WTC11 (cell line): ENCODE results near the gene SYNPO. TPM values are rescaled to one million over a fixed set of nuclear protein-coding genes. Genes with fewer than 3 reads are reported as not detected.

ENCODE experiments used
- ATAC-seq: fragments of 200-7000 bp; cut with Tn5 transposase; 2 replicates; pipeline ENCODE4 v1.10.0; 2021; ENCODE audit warnings: mild to moderate bottlenecking, moderate library complexity
- CTCF ChIA-PET: fragments of 300-600 bp; sonication (Branson Sonifier 250); formaldehyde crosslinking; loops from one replicate; lab custom pipeline; 2021; ENCODE audit warnings: antibody characterized with exemption; lab: Charles Lee
- POLR2A ChIA-PET: fragments of 350-600 bp; sonication (Branson Sonifier 250); formaldehyde crosslinking; loops from one replicate; lab custom pipeline; 2021; ENCODE audit warnings: antibody characterized with exemption; lab: Charles Lee
- DNase-seq: peaks from one replicate; pipeline ENCODE4 v3.0.0; 2021; ENCODE audit warnings: low spot score
- H3K27ac Mint-ChIP-seq: 2 replicates; pipeline ENCODE4 v1.8.0; 2021; ENCODE audit warnings: mixed read lengths
- H3K27me3 Mint-ChIP-seq: 2 replicates; pipeline ENCODE4 v1.8.0; 2021; ENCODE audit warnings: low read depth, mild to moderate bottlenecking, moderate library complexity, mixed read lengths
- H3K36me3 Mint-ChIP-seq: 2 replicates; pipeline ENCODE4 v1.8.0; 2021; ENCODE audit warnings: mixed read lengths
- H3K4me1 Mint-ChIP-seq: 2 replicates; pipeline ENCODE4 v1.8.0; 2022; ENCODE audit warnings: mixed read lengths
- H3K4me3 Mint-ChIP-seq: 2 replicates; pipeline ENCODE4 v1.8.0; 2021; ENCODE audit warnings: mild to moderate bottlenecking, moderate library complexity, mixed read lengths
- H3K9me3 Mint-ChIP-seq: 2 replicates; pipeline ENCODE4 v1.8.0; 2021; ENCODE audit warnings: mixed read lengths
- AFF4 ChIP-seq: sonication (generic); formaldehyde crosslinking; IDR thresholded peaks from 2 replicates; pipeline ENCODE4 v1.8.1; 2023; ENCODE audit warnings: mild to moderate bottlenecking, missing genetic modification reagents, borderline replicate concordance
- CDX4 ChIP-seq: fragments of 250-450 bp; sonication (Bioruptor Pico); IDR thresholded peaks from 2 replicates; pipeline ENCODE4 v1.9.0; 2021; ENCODE audit warnings: moderate library complexity, mild to moderate bottlenecking, inconsistent platforms, borderline replicate concordance
- CREB1 ChIP-seq: sonication (generic); formaldehyde crosslinking; IDR thresholded peaks from 2 replicates; pipeline ENCODE4 v1.8.0; 2023; ENCODE audit warnings: mild to moderate bottlenecking, missing genetic modification reagents
- EMX1 ChIP-seq: fragments of 250-450 bp; sonication (Bioruptor Pico); IDR thresholded peaks from 2 replicates; pipeline ENCODE4 v1.8.0; 2021; ENCODE audit warnings: mild to moderate bottlenecking
- GRHL2 ChIP-seq: fragments of 250-450 bp; sonication (Bioruptor Pico); IDR thresholded peaks from 2 replicates; pipeline ENCODE4 v1.8.0; 2022; ENCODE audit warnings: mild to moderate bottlenecking, moderate library complexity; ENCODE audit not compliant: insufficient replicate concordance, severe bottlenecking
- GTF2I ChIP-seq: fragments of 250-450 bp; sonication (Bioruptor Pico); conservative IDR thresholded peaks from 2 replicates; pipeline ENCODE4 v1.4.0; 2021; ENCODE audit warnings: mild to moderate bottlenecking
- IRF2 ChIP-seq: sonication (generic); formaldehyde crosslinking; IDR thresholded peaks from 2 replicates; pipeline ENCODE4 v1.8.0; 2022; ENCODE audit warnings: low read depth, missing genetic modification reagents, borderline replicate concordance
- NFATC4 ChIP-seq: fragments of 250-450 bp; sonication (Bioruptor Pico); IDR thresholded peaks from 2 replicates; pipeline ENCODE4 v1.9.0; 2021; ENCODE audit warnings: mild to moderate bottlenecking
- NR3C1 ChIP-seq: sonication (generic); formaldehyde crosslinking; conservative IDR thresholded peaks from 2 replicates; pipeline ENCODE4 v1.8.1; 2023; ENCODE audit warnings: low read depth, mild to moderate bottlenecking, missing genetic modification reagents
- SMAD3 ChIP-seq: sonication (generic); formaldehyde crosslinking; IDR thresholded peaks from 2 replicates; pipeline ENCODE4 v1.8.0; 2022; ENCODE audit warnings: missing genetic modification reagents, mild to moderate bottlenecking, borderline replicate concordance
- TEAD4 ChIP-seq: sonication (generic); formaldehyde crosslinking; IDR thresholded peaks from 2 replicates; pipeline ENCODE4 v1.8.0; 2022; ENCODE audit warnings: mild to moderate bottlenecking, missing genetic modification reagents
- ZBTB43 ChIP-seq: sonication (generic); formaldehyde crosslinking; IDR thresholded peaks from 2 replicates; pipeline ENCODE4 v1.8.1; 2023; ENCODE audit warnings: mild to moderate bottlenecking, missing genetic modification reagents
- ZMAT4 ChIP-seq: fragments of 250-450 bp; sonication (Bioruptor Pico); IDR thresholded peaks from 2 replicates; pipeline ENCODE4 v1.9.0; 2021; ENCODE audit warnings: mild to moderate bottlenecking
- total RNA-seq: library from RNA; stranded (reverse); gene quantifications from 3 replicates; pipeline ENCODE4 v1.2.3, GENCODE V29; 2021
- TF ChIP-seq, protein P1 (sequence below): sonication (generic); formaldehyde crosslinking; IDR thresholded peaks from 2 replicates; pipeline ENCODE4 v1.8.1; 2023; ENCODE audit warnings: mild to moderate bottlenecking, missing genetic modification reagents, moderate library complexity
- TF ChIP-seq, protein P2 (sequence below): sonication (generic); formaldehyde crosslinking; IDR thresholded peaks from 2 replicates; pipeline ENCODE4 v1.8.0; 2023; ENCODE audit warnings: mild to moderate bottlenecking, missing genetic modification reagents

Gene SYNPO
- total RNA-seq, 1 experiment from 2014 or later, result 2.1 TPM

- H3K27ac Mint-ChIP-seq, result no peak overlapping the region; the same call in 1 of the 2 replicates
- no peak overlapping the region for H3K4me3 Mint-ChIP-seq
- POLR2A ChIA-PET, result no interaction called here
Measured at GRCh38 chr5:150647275-150648251, 7.1 kb downstream of the SYNPO start.

More at GRCh38 chr5:150647275-150648251, 7.1 kb downstream of the SYNPO start:
- ATAC-seq (no peak), DNase-seq (no peak)
- TF ChIP-seq GRHL2, result no peak
- TF ChIP-seq, protein P1, sequence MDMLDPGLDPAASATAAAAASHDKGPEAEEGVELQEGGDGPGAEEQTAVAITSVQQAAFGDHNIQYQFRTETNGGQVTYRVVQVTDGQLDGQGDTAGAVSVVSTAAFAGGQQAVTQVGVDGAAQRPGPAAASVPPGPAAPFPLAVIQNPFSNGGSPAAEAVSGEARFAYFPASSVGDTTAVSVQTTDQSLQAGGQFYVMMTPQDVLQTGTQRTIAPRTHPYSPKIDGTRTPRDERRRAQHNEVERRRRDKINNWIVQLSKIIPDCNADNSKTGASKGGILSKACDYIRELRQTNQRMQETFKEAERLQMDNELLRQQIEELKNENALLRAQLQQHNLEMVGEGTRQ (CRISPR knock-in tag), result no peak
- TF ChIP-seq SMAD3, result no peak
- TF ChIP-seq NFATC4 (CRISPR knock-in tag), result no peak
- TF ChIP-seq GTF2I, result no peak
- no peak for TF ChIP-seq ZMAT4 (CRISPR knock-in tag)
- TF ChIP-seq NR3C1 (CRISPR knock-in tag), result no peak
- TF ChIP-seq AFF4 (CRISPR knock-in tag), result no peak
- no peak for TF ChIP-seq EMX1
- TF ChIP-seq ZBTB43 (CRISPR knock-in tag), result no peak
- TF ChIP-seq, protein P2, sequence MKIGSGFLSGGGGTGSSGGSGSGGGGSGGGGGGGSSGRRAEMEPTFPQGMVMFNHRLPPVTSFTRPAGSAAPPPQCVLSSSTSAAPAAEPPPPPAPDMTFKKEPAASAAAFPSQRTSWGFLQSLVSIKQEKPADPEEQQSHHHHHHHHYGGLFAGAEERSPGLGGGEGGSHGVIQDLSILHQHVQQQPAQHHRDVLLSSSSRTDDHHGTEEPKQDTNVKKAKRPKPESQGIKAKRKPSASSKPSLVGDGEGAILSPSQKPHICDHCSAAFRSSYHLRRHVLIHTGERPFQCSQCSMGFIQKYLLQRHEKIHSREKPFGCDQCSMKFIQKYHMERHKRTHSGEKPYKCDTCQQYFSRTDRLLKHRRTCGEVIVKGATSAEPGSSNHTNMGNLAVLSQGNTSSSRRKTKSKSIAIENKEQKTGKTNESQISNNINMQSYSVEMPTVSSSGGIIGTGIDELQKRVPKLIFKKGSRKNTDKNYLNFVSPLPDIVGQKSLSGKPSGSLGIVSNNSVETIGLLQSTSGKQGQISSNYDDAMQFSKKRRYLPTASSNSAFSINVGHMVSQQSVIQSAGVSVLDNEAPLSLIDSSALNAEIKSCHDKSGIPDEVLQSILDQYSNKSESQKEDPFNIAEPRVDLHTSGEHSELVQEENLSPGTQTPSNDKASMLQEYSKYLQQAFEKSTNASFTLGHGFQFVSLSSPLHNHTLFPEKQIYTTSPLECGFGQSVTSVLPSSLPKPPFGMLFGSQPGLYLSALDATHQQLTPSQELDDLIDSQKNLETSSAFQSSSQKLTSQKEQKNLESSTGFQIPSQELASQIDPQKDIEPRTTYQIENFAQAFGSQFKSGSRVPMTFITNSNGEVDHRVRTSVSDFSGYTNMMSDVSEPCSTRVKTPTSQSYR (CRISPR knock-in tag), result no peak
- no peak for TF ChIP-seq TEAD4 (CRISPR knock-in tag)
- TF ChIP-seq CDX4 (CRISPR knock-in tag), result no peak
- no peak for TF ChIP-seq CREB1 (CRISPR knock-in tag)
- TF ChIP-seq IRF2 (CRISPR knock-in tag), result no peak
- Mint-ChIP-seq H3K9me3 (no peaks in the 10 kb centered on the region), H3K36me3 (no peaks in the 10 kb centered on the region), H3K27me3 (no peaks in the 10 kb centered on the region), H3K4me1 (peaks cover 32% of the 10 kb centered on the region)
- CTCF ChIA-PET, result interaction anchor here (0.7 to 1.1 kb wide), 5 partner anchors 8 to 88 kb away, joined by 3 to 4 read pairs (median 3); no protein-coding TSS in a partner anchor
